ENCODE results near the gene MDP1. TPM values are rescaled to one million over a fixed set of nuclear protein-coding genes. Genes with fewer than 3 reads are reported as not detected.
"Not testable (repeated sequence)": the region's sequence is repeated elsewhere in the genome, so short reads cannot be mapped to it uniquely, and the experiment has no call there.

The MDP1 gene
- total RNA-seq, 1 donor, result 21.5 TPM

GRCh38 chr14:24251880-24252288 lies 36.0 kb upstream of the MDP1 start:
- no peak for DNase-seq (ENCODE audit: low read depth in 2 of 3, low spot score in 2 of 3)

- no peak for DNase-seq (ENCODE audit: low read depth in 2 of 3, low spot score in 2 of 3)
Observed at GRCh38 chr14:24250354-24250753, 34.5 kb upstream of the MDP1 start.

- DNase-seq (ENCODE audit: low read depth in 2 of 3, low spot score in 2 of 3), result no peak
Observed at GRCh38 chr14:24249230-24250021, 33.6 kb upstream of the MDP1 start.

GRCh38 chr14:24247422-24247821 lies 31.6 kb upstream of the MDP1 start:
- no peak for DNase-seq (ENCODE audit: low read depth in 2 of 3, low spot score in 2 of 3)

- peak in 2 of 3 donors; percentile 16 to 36 for DNase-seq (ENCODE audit: low read depth in 2 of 3, low spot score in 2 of 3)
Observed at GRCh38 chr14:24246765-24247212, 30.9 kb upstream of the MDP1 start.

GRCh38 chr14:24245350-24245749 lies 29.5 kb upstream of the MDP1 start:
- not testable (repeated sequence) for DNase-seq (ENCODE audit: low read depth in 2 of 3, low spot score in 2 of 3)

- peak in 2 of 3 donors; percentile 65 to 70 for DNase-seq (ENCODE audit: low read depth in 2 of 3, low spot score in 2 of 3)
Observed at GRCh38 chr14:24243336-24243836, 27.5 kb upstream of the MDP1 start.

GRCh38 chr14:24241829-24242443 lies 26.1 kb upstream of the MDP1 start:
- peak in 2 of 3 donors; percentile 94 for DNase-seq (ENCODE audit: low read depth in 2 of 3, low spot score in 2 of 3)

- DNase-seq (ENCODE audit: low read depth in 2 of 3, low spot score in 2 of 3), result no peak
Observed at GRCh38 chr14:24240110-24240918, 24.4 kb upstream of the MDP1 start.

- DNase-seq (ENCODE audit: low read depth in 2 of 3, low spot score in 2 of 3), result no peak
Observed at GRCh38 chr14:24238527-24239037, 22.7 kb upstream of the MDP1 start.

GRCh38 chr14:24238123-24238522 lies 22.3 kb upstream of the MDP1 start:
- no peak for DNase-seq (ENCODE audit: low read depth in 2 of 3, low spot score in 2 of 3)

GRCh38 chr14:24237463-24237955 lies 21.6 kb upstream of the MDP1 start:
- DNase-seq (ENCODE audit: low read depth in 2 of 3, low spot score in 2 of 3), result no peak

GRCh38 chr14:24236689-24237462 lies 21.0 kb upstream of the MDP1 start:
- DNase-seq (ENCODE audit: low read depth in 2 of 3, low spot score in 2 of 3), result no peak

GRCh38 chr14:24235804-24236688 lies 20.2 kb upstream of the MDP1 start:
- DNase-seq (ENCODE audit: low read depth in 2 of 3, low spot score in 2 of 3), result no peak

GRCh38 chr14:24234095-24235005 lies 18.5 kb upstream of the MDP1 start:
- DNase-seq (ENCODE audit: low read depth in 2 of 3, low spot score in 2 of 3), result no peak

- no peak for DNase-seq (ENCODE audit: low read depth in 2 of 3, low spot score in 2 of 3)
Observed at GRCh38 chr14:24233538-24233866, 17.6 kb upstream of the MDP1 start.

- peak in 1 of 3 donors; percentile 14 for DNase-seq (ENCODE audit: low read depth in 2 of 3, low spot score in 2 of 3)
Observed at GRCh38 chr14:24232645-24233537, 17.0 kb upstream of the MDP1 start, which contains the start of gene GMPR2. TSS of gene GMPR2 (plus strand) at chr14:24232929. CDS start at chr14:24233254, 325 bp downstream.
